Sigmoid colon (tissue), 4 donors: ENCODE results near the gene SH3RF3.

Source experiments
- CTCF ChIP-seq, 4 experiments: fragments of 450-650 bp in 3 of 4; fragments of 200-600 bp in 1 of 4; IDR thresholded peaks; one replicate each; pipeline ENCODE4 v1.5.1; 2016 to 2019; ENCODE audit warnings: antibody characterized with exemption in 4 of 4, mild to moderate bottlenecking in 3 of 4, moderate library complexity in 2 of 4
- EP300 ChIP-seq, 4 donors: sonication (generic); formaldehyde crosslinking; IDR thresholded peaks; one replicate each; pipeline ENCODE4 v1.6.1; 2017; ENCODE audit warnings: antibody characterized with exemption in 4 of 4
- POLR2A ChIP-seq, 2 donors: fragments of 450-650 bp; IDR thresholded peaks; one replicate each; pipeline ENCODE4 v1.6.1; 2016; ENCODE audit warnings: antibody characterized with exemption in 2 of 2, mild to moderate bottlenecking in 2 of 2, moderate library complexity in 2 of 2
- POLR2AphosphoS5 ChIP-seq, 4 donors: sonication (generic); formaldehyde crosslinking; IDR thresholded peaks; one replicate each; pipeline ENCODE4 v1.6.1; 2017; ENCODE audit warnings: antibody characterized with exemption in 4 of 4

- TF ChIP-seq EP300 (IDR thresholded peaks at IDR 0.05) (no peak), CTCF (IDR thresholded peaks at IDR 0.05) (no peak), POLR2AphosphoS5 (IDR thresholded peaks at IDR 0.05) (no peak), POLR2A (IDR thresholded peaks at IDR 0.05) (no peak)
Observed at GRCh38 chr2:109356324-109357035, 227.5 kb downstream of the SH3RF3 start.
